Upper lobe of left lung (tissue), 4 donors: ENCODE data around the gene CLEC16A.

Source experiments
- CTCF ChIP-seq, 6 experiments: fragments of 450-650 bp in 4 of 6; fragments of 200-600 bp in 2 of 6; sonication (generic) in 2 of 6; IDR thresholded peaks; one replicate each; pipeline ENCODE4 v1.5.1; 2016 to 2019; ENCODE audit warnings: antibody characterized with exemption in 6 of 6
- POLR2A ChIP-seq, 4 donors: fragments of 450-650 bp; IDR thresholded peaks; one replicate each; pipeline ENCODE4 v1.5.1; 2016 to 2017; ENCODE audit warnings: antibody characterized with exemption in 4 of 4, mild to moderate bottlenecking in 2 of 4

- TF ChIP-seq CTCF (IDR thresholded peaks at IDR 0.05) (no peak), POLR2A (IDR thresholded peaks at IDR 0.05) (no peak)
Measured at GRCh38 chr16:11125936-11126335, 181.6 kb downstream of the CLEC16A start.
